ENCODE results near the gene PCNA. TPM values are rescaled to one million over a fixed set of nuclear protein-coding genes. Genes with fewer than 3 reads are reported as not detected.

PCNA gene
- total RNA-seq, 1 experiment from 2014 or later = 273 TPM

DNA sequence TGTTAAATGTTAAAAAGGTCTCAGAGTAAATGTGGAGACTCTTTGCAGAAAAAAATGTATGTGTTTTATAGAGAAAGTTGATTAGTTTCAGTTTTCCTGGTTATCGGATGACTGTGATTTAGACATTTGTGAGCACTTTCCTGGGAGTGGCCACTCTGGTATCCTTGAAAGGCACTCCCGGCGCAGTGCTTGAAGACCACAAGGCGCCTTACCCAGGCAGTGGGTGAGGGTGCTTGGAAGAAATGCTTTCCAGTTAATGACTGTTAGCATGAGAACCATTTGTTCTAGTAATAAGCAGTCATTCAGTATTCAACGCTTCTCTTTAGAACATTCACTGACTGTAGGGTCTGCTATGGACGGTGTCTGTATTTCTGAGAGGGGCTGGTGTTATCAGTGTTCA lies 14.2 kb upstream of the PCNA start:
- CTCF ChIA-PET = interaction anchor here (0.7 to 1.1 kb wide), 2 partner anchors 7 to 58 kb away, joined by 3 to 4 read pairs; partner anchors contain the start of gene CDS2
- no peaks in the 10 kb centered on the region for H3K9me2 ChIP-seq (ENCODE audit: insufficient read depth)
- no peaks in the 10 kb centered on the region for H3K36me3 ChIP-seq (ENCODE audit: control insufficient read depth in 1 of 2, insufficient read depth in 2 of 2, low read length in 2 of 2)
- H3K27ac ChIP-seq (ENCODE audit: low read depth, low read length) = no peak overlapping the region
- RAD21 ChIA-PET (ENCODE audit: low non-redundant PET in 1 of 2, low total read pairs in 2 of 2, uncharacterized antibody in 2 of 2, unreplicated experiment in 2 of 2) = no interaction called here
- intact Hi-C loops (cut with micrococcal nuclease) = no loop called here
- H3K79me2 ChIP-seq (ENCODE audit: insufficient read depth, low read length) = peaks cover 48% of the 10 kb centered on the region
- H4K20me1 ChIP-seq (ENCODE audit: insufficient read depth) = no peaks in the 10 kb centered on the region
- no peaks in the 10 kb centered on the region for H3K4me1 ChIP-seq (ENCODE audit: control insufficient read depth in 1 of 2, insufficient read depth in 2 of 2, low read length in 2 of 2)
- no peaks in the 10 kb centered on the region for H3K27me3 ChIP-seq (ENCODE audit: insufficient read depth, low read length)
- POLR2A ChIA-PET = no interaction called here
- no peak overlapping the region for H3K4me3 ChIP-seq (replicated peaks in 1 of 2; ENCODE audit: low read depth in 1 of 2, low read length in 2 of 2)
- no peaks in the 10 kb centered on the region for H3K9me3 ChIP-seq (ENCODE audit: control insufficient read depth in 1 of 2, insufficient read depth in 1 of 2, low read depth in 1 of 2, low read length in 2 of 2)
- no peak for TF ChIP-seq YY1 (IDR thresholded peaks at IDR 0.05; ENCODE audit: extremely low read depth, insufficient replicate concordance, low read depth, low read length)
- TF ChIP-seq EZH2 (IDR thresholded peaks at IDR 0.05) = no peak
- TF ChIP-seq RAD21 (IDR thresholded peaks at IDR 0.05; ENCODE audit: low read depth) = no peak
- TF ChIP-seq CBX3 (IDR thresholded peaks at IDR 0.05; ENCODE audit: low read depth) = no peak
- no peak for TF ChIP-seq TCF7L2 (IDR thresholded peaks at IDR 0.05; ENCODE audit: borderline replicate concordance, extremely low read depth, insufficient read depth, insufficient read length)
- TF ChIP-seq SIN3A (IDR thresholded peaks at IDR 0.05; ENCODE audit: low read depth) = no peak
- TF ChIP-seq, protein P1, sequence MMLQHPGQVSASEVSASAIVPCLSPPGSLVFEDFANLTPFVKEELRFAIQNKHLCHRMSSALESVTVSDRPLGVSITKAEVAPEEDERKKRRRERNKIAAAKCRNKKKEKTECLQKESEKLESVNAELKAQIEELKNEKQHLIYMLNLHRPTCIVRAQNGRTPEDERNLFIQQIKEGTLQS (IDR thresholded peaks at IDR 0.05) = no peak
- no peak for TF ChIP-seq FOSL1 (IDR thresholded peaks at IDR 0.05; ENCODE audit: low read depth)
- TF ChIP-seq CEBPB (IDR thresholded peaks at IDR 0.05; ENCODE audit: low read depth) = no peak
- TF ChIP-seq SP1 (IDR thresholded peaks at IDR 0.05; ENCODE audit: low read depth) = no peak
- no peak for TF ChIP-seq ELF1 (IDR thresholded peaks at IDR 0.05; ENCODE audit: borderline replicate concordance, low read depth)
- no peak for TF ChIP-seq EGR1 (IDR thresholded peaks at IDR 0.05; ENCODE audit: low read depth)
- no peak for TF ChIP-seq ZNF274 (IDR thresholded peaks at IDR 0.05; ENCODE audit: low read depth, low read length)
- DNase-seq (ENCODE audit: low read depth, low spot score) (no peak), ATAC-seq (no peak)
- BruUV-seq (replicated peaks) = no TSS peak
- no peak overlapping the region for H2AFZ ChIP-seq (ENCODE audit: low read depth, low read length, poor library complexity, severe bottlenecking)
- no peak overlapping the region for H3K4me2 ChIP-seq (ENCODE audit: low read length)
- H3K9ac ChIP-seq (ENCODE audit: low read length) = no peak overlapping the region
